Subcutaneous adipose tissue (tissue), 4 donors: ENCODE results near the gene PROX2. TPM values are rescaled to one million over a fixed set of nuclear protein-coding genes. Genes with fewer than 3 reads are reported as not detected.

Source experiments
- total RNA-seq, 4 donors: library from RNA; depleted of rRNA; stranded (reverse); fragments of >200 nt; gene quantifications; one replicate each; pipeline ENCODE4 v1.1.0, GENCODE V29; 2016
- TF ChIP-seq, protein P1 (sequence below): fragments of 450-650 bp; IDR thresholded peaks from one replicate; pipeline ENCODE4 v1.5.1; 2016; ENCODE audit warnings: low read depth, mild to moderate bottlenecking, control low read depth, antibody characterized with exemption, moderate library complexity

The PROX2 gene
- total RNA-seq, 4 donors from 2014 or later: not detected

DNA sequence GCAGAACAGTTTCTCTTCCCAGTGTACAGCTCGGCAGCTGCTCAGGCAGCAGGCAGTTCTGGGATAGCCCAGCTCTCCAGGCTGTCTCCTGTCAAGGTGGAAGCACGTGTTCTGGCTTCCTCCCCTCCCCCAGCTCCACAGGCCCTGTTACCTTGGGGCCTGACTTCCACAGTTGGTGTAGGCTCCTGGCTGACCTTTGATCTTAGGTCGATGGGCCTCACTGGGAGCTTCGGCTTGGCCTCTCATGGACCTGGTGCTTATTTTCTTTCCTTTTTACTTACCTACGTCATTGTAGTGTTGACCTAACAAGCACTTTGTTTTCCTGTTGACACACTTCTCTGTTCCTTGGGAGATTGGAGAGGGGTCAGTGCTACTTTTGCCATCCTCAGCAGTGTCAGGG lies 22.7 kb upstream of the PROX2 start:
- TF ChIP-seq, protein P1, sequence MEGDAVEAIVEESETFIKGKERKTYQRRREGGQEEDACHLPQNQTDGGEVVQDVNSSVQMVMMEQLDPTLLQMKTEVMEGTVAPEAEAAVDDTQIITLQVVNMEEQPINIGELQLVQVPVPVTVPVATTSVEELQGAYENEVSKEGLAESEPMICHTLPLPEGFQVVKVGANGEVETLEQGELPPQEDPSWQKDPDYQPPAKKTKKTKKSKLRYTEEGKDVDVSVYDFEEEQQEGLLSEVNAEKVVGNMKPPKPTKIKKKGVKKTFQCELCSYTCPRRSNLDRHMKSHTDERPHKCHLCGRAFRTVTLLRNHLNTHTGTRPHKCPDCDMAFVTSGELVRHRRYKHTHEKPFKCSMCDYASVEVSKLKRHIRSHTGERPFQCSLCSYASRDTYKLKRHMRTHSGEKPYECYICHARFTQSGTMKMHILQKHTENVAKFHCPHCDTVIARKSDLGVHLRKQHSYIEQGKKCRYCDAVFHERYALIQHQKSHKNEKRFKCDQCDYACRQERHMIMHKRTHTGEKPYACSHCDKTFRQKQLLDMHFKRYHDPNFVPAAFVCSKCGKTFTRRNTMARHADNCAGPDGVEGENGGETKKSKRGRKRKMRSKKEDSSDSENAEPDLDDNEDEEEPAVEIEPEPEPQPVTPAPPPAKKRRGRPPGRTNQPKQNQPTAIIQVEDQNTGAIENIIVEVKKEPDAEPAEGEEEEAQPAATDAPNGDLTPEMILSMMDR: no peak

DNA sequence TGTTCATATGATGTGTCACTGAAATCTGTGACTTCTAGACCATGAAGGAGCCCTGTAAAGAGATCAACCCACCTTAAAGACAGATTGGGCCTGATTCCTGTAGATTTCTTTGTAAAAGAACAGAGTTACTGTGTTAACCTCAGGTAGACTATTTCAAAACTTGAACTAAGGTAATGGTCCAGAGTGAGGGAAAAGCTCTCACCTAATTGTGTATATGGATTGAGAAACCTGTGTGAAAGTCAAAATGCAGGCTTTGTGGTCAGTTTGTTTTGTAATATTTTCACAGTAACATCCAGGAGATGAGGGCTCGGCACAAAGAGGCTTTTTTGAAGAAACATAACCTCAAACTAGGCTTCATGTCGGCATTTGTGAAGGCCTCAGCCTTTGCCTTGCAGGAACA lies 22.1 kb upstream of the PROX2 start:
- TF ChIP-seq, protein P1: no peak

DNA sequence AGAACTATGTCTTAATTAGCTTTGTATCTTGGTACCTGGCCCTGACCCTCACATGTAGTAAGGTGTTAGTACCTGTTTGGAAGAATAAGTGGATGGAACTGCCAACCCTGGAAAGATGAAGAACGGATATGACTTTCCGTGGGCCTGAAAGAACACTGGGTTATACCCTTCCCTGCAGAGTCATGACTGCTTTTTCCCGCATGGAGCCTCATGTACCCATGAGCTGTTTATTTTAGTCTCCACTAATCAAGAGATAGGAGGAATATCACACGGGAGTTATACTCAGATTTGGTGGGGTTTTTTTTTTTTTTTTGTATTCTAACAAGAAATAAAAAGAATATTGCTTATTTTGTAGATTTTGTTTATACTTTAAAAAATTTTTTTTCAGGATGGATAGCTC lies 21.7 kb upstream of the PROX2 start:
- TF ChIP-seq, protein P1: no peak

DNA sequence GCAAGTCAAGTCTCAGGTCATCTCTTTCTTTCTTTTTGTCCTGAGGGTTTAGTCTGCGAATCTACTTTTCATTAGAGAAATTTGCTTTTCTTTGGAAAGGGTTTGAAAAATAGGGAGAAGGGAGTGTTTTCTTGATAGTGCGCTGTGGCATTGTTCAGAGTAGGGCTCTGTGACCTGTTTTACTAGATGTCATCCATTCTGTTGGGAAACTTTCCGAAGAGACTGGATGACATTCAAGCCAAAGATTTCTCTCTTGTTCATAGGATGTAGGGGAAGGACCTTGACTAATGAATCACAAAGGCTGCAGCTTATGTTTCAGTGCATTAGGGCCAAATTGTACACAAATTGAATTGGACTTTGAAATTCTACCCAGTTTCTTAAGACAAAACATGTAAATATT lies 20.5 kb upstream of the PROX2 start:
- TF ChIP-seq, protein P1: no peak

DNA sequence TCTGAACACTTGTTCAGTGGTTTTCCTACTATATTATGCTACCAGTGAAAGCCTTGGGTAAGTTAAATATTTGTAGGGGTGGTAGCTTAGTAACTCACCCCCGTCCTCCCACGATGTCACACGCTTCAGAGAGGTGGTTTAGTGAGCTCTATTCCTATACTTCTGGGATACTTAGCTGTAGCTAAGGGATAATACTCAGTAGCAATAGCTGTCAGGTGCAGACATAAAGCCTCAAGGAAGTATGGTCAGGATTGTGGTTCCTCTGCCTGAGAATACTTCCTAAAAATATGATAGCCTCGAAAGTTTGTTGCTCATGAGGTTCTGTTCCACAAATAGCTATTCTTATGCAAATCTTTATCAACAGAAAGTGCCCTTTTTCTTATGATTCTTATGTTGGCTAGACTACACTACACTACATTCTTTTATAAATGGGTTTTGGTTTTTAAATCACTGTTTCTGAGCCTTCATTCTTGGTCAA lies 17.7 kb upstream of the PROX2 start:
- TF ChIP-seq, protein P1: no peak

DNA sequence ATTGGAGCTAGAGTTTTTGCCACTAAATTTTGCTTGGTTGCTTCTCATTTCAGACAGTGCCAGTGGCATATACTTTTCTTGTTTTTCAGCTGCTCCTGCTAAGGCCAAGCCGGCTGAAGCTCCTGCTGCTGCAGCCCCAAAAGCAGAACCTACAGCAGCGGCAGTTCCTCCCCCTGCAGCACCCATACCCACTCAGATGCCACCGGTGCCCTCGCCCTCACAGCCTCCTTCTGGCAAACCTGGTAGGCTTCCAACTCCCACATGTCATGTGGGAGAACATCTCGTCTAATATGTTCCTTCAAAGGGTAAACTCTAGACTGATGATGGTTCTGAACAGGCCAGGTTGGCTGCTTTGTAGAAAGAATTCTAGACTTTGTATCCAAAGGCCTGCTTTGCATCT lies 16.8 kb upstream of the PROX2 start:
- TF ChIP-seq, protein P1: no peak

DNA sequence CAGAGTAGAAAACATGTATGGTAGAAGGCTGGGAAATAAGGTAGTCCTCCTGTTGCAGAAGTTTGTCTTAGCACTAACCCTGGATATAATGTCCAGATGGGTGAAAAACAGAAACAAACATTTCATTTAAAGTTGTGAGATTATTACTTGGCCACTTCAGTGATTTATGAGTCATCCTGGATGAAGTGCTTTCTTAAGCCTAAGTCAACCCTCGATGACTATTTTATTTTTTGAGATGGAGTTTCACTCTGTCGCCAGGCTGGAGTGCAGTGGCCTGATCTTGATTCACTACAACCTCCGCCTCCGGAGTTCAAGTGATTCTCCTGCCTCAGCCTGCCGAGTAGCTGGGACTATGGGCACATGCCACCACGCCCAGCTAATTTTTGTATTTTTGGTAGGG lies 15.9 kb upstream of the PROX2 start:
- TF ChIP-seq, protein P1: no peak

DNA sequence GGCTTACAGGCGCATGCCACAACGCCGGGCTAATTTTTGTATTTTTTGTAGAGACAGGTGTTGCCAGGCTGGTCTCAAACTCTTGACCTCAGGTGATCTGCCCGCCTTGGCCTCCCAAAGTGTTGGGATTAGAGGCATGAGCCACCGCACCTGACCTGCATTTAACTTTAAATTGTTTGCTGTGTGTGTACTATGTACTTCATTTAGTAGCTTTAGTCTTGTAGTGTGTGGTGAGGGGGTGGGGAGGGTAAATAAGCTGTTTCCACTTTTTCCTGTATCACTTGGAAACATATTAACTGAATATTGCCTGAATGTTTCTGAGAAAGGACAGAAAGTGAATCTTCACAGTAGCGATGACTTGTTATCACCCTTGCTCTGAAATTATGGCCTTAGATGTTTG lies 14.3 kb upstream of the PROX2 start:
- TF ChIP-seq, protein P1: no peak
